ENCODE data around the gene RASSF5. TPM values are rescaled to one million over a fixed set of nuclear protein-coding genes. Genes with fewer than 3 reads are reported as not detected.

Gene RASSF5
- polyA plus RNA-seq, 1 of the 3 experiments (the other 2 are of a cell fraction), result 2.2 TPM

- TF ChIP-seq MAX (IDR thresholded peaks at IDR 0.05; ENCODE audit: low read depth), result peak; percentile 96
- no peak for TF ChIP-seq CHD2 (IDR thresholded peaks at IDR 0.05; ENCODE audit: low read length, partially characterized antibody)
- TF ChIP-seq CTCF (IDR thresholded peaks at IDR 0.05), result no peak
- TF ChIP-seq REST (IDR thresholded peaks at IDR 0.05; ENCODE audit: low read depth, low read length), result peak; percentile 51; the same call in 1 of the 2 replicates
- TF ChIP-seq MXI1 (IDR thresholded peaks at IDR 0.05; ENCODE audit: low read depth, low read length), result peak; percentile 88
- no peak; the same call in 1 of the 2 replicates for TF ChIP-seq TCF12 (IDR thresholded peaks at IDR 0.05)
Observed at GRCh38 chr1:206635080-206635977, 128.0 kb downstream of the RASSF5 start, which contains the start of gene DYRK3 (continued).

GRCh38 chr1:206635978-206636345 is 128.6 kb downstream of the RASSF5 start:
- ChIA-PET CTCF (interaction anchor here (1.3 to 17.3 kb wide), 10 partner anchors 9 to 347 kb away, joined by 4 to 450 read pairs (median 12); partner anchors contain the start of gene EIF2D), POLR2A (interaction anchor here (0.8 to 2.4 kb wide), 6 partner anchors 12 to 346 kb away, joined by 3 to 22 read pairs (median 4); partner anchors contain the start of gene EIF2D)
- H3K4me1 ChIP-seq (ENCODE audit: control insufficient read depth in 1 of 2, insufficient read depth in 2 of 2, low read depth in 1 of 2, low read length in 1 of 2), result peaks cover 18 to 22% of the 10 kb centered on the region in 2 experiments; a peak in 3 of 4 replicates
- peak overlapping the region; percentile 85 for H3K4me2 ChIP-seq
- no peaks in the 10 kb centered on the region for H3K9me2 ChIP-seq
- H2AFZ ChIP-seq (ENCODE audit: low read depth), result peak overlapping the region; percentile 66; the same call in 1 of the 2 replicates
- peaks cover 0 to 23% of the 10 kb centered on the region in 2 experiments for H3K36me3 ChIP-seq (replicated peaks in 1 of 2; ENCODE audit: control insufficient read depth in 1 of 2, insufficient read depth in 2 of 2, low read length in 1 of 2)
- no peaks in the 10 kb centered on the region for H3K9me3 ChIP-seq
- peaks cover 27% of the 10 kb centered on the region for H3F3A ChIP-seq (replicated peaks; ENCODE audit: insufficient read depth)
- peak overlapping the region; percentile 79 to 83 for H3K27ac ChIP-seq (ENCODE audit: low read depth in 2 of 2, low read length in 1 of 2)
- 6% methylated on average over 14 of the region's 14 CpGs for WGBS (ENCODE audit: low lambda C conversion rate)
- no peaks in the 10 kb centered on the region for H3K27me3 ChIP-seq (ENCODE audit: insufficient read depth)
- peaks cover 48% of the 10 kb centered on the region for H3K79me2 ChIP-seq (ENCODE audit: insufficient read depth)
- no peak for DNase-seq
- no peaks in the 10 kb centered on the region; the same call in 1 of the 2 replicates for H4K20me1 ChIP-seq (ENCODE audit: insufficient read depth)
- H3K4me3 ChIP-seq (ENCODE audit: low read depth in 2 of 2, low read length in 1 of 2), result peak overlapping the region; percentile 87 to 92
- peak overlapping the region; percentile 83 for H3K9ac ChIP-seq
- TF ChIP-seq CTCF (IDR thresholded peaks at IDR 0.05) (no peak), RXRA (IDR thresholded peaks at IDR 0.05; ENCODE audit: borderline replicate concordance, low read depth) (no peak), TCF12 (IDR thresholded peaks at IDR 0.05) (no peak), GATA2 (CRISPR knock-in tag; IDR thresholded peaks at IDR 0.05) (no peak), TAF1 (IDR thresholded peaks at IDR 0.05; ENCODE audit: borderline replicate concordance, low read depth, low read length) (no peak), FOXJ3 (CRISPR knock-in tag; IDR thresholded peaks at IDR 0.05) (no peak), JUND (IDR thresholded peaks at IDR 0.05) (no peak), USF2 (IDR thresholded peaks at IDR 0.05; ENCODE audit: borderline replicate concordance, low read depth, low read length) (no peak), PBX3 (IDR thresholded peaks at IDR 0.05) (no peak), RAD21 (IDR thresholded peaks at IDR 0.05; ENCODE audit: low read length) (no peak), CHD2 (IDR thresholded peaks at IDR 0.05; ENCODE audit: low read length, partially characterized antibody) (no peak), SIN3A (IDR thresholded peaks at IDR 0.05; ENCODE audit: borderline replicate concordance, low read depth, low read length) (no peak)
